Caco-2 (cell line): ENCODE data around the gene TMEM254. TPM values are rescaled to one million over a fixed set of nuclear protein-coding genes. Genes with fewer than 3 reads are reported as not detected.

ENCODE experiments used
- BruUV-seq: library from RNA; stranded (reverse); fragments of 400-500 nt; replicated peaks from 2 replicates; lab custom pipeline; 2021; lab: Mats Ljungman, UMichigan
- CTCF ChIA-PET: fragments of 300-600 bp; sonication (Branson Sonifier 250); formaldehyde crosslinking; loops from one replicate; lab custom pipeline; 2022; ENCODE audit warnings: antibody characterized with exemption; lab: Charles Lee
- POLR2A ChIA-PET: fragments of 300-600 bp; sonication (Branson Sonifier 250); formaldehyde crosslinking; loops from one replicate; lab custom pipeline; 2022; ENCODE audit warnings: antibody characterized with exemption; lab: Charles Lee
- DNase-seq, 2 experiments: peaks; one replicate each; pipeline versions ENCODE4 v3.0.0 to v3.0.0-alpha.2; 2020 to 2022
- H3K27me3 ChIP-seq: replicated peaks from 2 replicates; pipeline ENCODE4 v1.6.0; 2011; ENCODE audit warnings: low read length; ENCODE audit not compliant: control insufficient read depth, insufficient read depth
- H3K36me3 ChIP-seq: 2 replicates; pipeline ENCODE4 v1.5.1; 2011; ENCODE audit warnings: low read length; ENCODE audit not compliant: control insufficient read depth, insufficient read depth
- H3K4me1 ChIP-seq: fragments of 250-450 bp; sonication (Bioruptor Pico); 2 replicates; pipeline ENCODE4 v1.5.1; 2020; ENCODE audit warnings: mild to moderate bottlenecking
- H3K4me3 ChIP-seq: 2 replicates; pipeline ENCODE4 v1.5.1; 2011; ENCODE audit warnings: low read depth, mild to moderate bottlenecking, control low read depth, low read length
- H3K9me3 ChIP-seq: fragments of 250-450 bp; sonication (Bioruptor Pico); 2 replicates; pipeline ENCODE4 v1.5.1; 2020; ENCODE audit warnings: mild to moderate bottlenecking, moderate library complexity
- H3K27ac Mint-ChIP-seq: one replicate; pipeline ENCODE4 v1.8.0; 2022; ENCODE audit warnings: mixed read lengths; ENCODE audit not compliant: unreplicated experiment
- H3K27me3 Mint-ChIP-seq: one replicate; pipeline ENCODE4 v1.8.0; 2022; ENCODE audit warnings: mixed read lengths; ENCODE audit not compliant: insufficient read depth, unreplicated experiment
- H3K36me3 Mint-ChIP-seq: one replicate; pipeline ENCODE4 v1.8.0; 2022; ENCODE audit warnings: mild to moderate bottlenecking, mixed read lengths; ENCODE audit not compliant: insufficient read depth, unreplicated experiment
- H3K4me1 Mint-ChIP-seq: one replicate; pipeline ENCODE4 v1.8.0; 2022; ENCODE audit warnings: low read depth, mixed read lengths; ENCODE audit not compliant: unreplicated experiment
- H3K4me3 Mint-ChIP-seq: one replicate; pipeline ENCODE4 v1.8.0; 2022; ENCODE audit warnings: mild to moderate bottlenecking, moderate library complexity, mixed read lengths; ENCODE audit not compliant: unreplicated experiment
- H3K9me3 Mint-ChIP-seq: one replicate; pipeline ENCODE4 v1.8.0; 2022; ENCODE audit warnings: mixed read lengths; ENCODE audit not compliant: unreplicated experiment
- intact Hi-C: fragments of 100-400 bp; cut with micrococcal nuclease; formaldehyde crosslinking; loops from one replicate; pipeline ENCODE4 v1.10.0; 2022; ENCODE audit not compliant: unreplicated experiment
- total RNA-seq: library from RNA; stranded (reverse); gene quantifications from 2 replicates; pipeline ENCODE4 v1.2.3, GENCODE V29; 2022
- TF ChIP-seq, protein P1 (sequence below), 2 experiments: fragments of 200-600 bp in 1 of 2; IDR thresholded peaks; 1 replicate in 1 of 2; 2 replicates in 1 of 2; pipeline versions ENCODE4 v1.5.1 to v1.8.0; 2011 to 2022; ENCODE audit warnings: antibody characterized with exemption in 1 of 2, control low read depth in 1 of 2, inconsistent platforms in 1 of 2, low read depth in 1 of 2, low read length in 1 of 2, mild to moderate bottlenecking in 1 of 2, moderate library complexity in 1 of 2; ENCODE audit not compliant: insufficient read depth in 1 of 2, severe bottlenecking in 1 of 2, unreplicated experiment in 1 of 2

The TMEM254 gene
- total RNA-seq, 1 experiment from 2014 or later: 27.4 TPM

DNA sequence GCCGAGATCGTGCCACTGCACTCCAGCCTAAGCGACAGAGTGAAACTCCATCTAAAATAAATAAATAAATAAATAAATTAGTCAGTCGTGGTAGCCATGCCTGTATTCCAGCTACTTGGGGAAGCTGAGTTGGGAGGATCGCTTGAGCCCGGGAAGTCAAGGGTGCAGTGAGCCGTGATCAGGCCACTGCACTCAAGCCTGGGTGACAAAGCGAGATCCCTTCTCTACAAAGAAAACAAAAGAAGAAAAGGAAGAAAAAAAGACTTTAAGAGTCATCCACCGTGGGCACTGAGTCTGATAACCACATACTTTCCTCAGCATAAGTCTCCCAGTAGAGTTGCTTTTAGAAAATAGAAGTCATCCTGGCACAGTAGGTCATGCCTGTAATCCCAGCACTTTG is 2.6 kb downstream of the TMEM254 start:
- Mint-ChIP-seq H3K27ac (peak overlapping the region; percentile 82), H3K27me3 (no peaks in the 10 kb centered on the region), H3K4me1 (peaks cover 54% of the 10 kb centered on the region), H3K36me3 (peaks cover 22% of the 10 kb centered on the region), H3K9me3 (no peaks in the 10 kb centered on the region), H3K4me3 (no peak overlapping the region)
- no peaks in the 10 kb centered on the region for H3K9me3 ChIP-seq
- TF ChIP-seq, protein P1, sequence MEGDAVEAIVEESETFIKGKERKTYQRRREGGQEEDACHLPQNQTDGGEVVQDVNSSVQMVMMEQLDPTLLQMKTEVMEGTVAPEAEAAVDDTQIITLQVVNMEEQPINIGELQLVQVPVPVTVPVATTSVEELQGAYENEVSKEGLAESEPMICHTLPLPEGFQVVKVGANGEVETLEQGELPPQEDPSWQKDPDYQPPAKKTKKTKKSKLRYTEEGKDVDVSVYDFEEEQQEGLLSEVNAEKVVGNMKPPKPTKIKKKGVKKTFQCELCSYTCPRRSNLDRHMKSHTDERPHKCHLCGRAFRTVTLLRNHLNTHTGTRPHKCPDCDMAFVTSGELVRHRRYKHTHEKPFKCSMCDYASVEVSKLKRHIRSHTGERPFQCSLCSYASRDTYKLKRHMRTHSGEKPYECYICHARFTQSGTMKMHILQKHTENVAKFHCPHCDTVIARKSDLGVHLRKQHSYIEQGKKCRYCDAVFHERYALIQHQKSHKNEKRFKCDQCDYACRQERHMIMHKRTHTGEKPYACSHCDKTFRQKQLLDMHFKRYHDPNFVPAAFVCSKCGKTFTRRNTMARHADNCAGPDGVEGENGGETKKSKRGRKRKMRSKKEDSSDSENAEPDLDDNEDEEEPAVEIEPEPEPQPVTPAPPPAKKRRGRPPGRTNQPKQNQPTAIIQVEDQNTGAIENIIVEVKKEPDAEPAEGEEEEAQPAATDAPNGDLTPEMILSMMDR (IDR thresholded peaks at IDR 0.05; ENCODE audit: insufficient read depth in 1 of 2, low read depth in 1 of 2, low read length in 1 of 2, severe bottlenecking in 1 of 2, unreplicated experiment in 1 of 2): no peak
- ChIA-PET CTCF (no interaction called here), POLR2A (interaction anchor here (0.7 kb wide), 1 partner anchor 18 kb away, joined by 3 read pairs; no protein-coding TSS in a partner anchor)
- H3K27me3 ChIP-seq: no peaks in the 10 kb centered on the region
- no peaks in the 10 kb centered on the region for H3K36me3 ChIP-seq
- no peak for DNase-seq
- intact Hi-C loops: no loop called here
- H3K4me3 ChIP-seq: no peak overlapping the region
- no TSS peak for BruUV-seq
- H3K4me1 ChIP-seq: peaks cover 51% of the 10 kb centered on the region

DNA sequence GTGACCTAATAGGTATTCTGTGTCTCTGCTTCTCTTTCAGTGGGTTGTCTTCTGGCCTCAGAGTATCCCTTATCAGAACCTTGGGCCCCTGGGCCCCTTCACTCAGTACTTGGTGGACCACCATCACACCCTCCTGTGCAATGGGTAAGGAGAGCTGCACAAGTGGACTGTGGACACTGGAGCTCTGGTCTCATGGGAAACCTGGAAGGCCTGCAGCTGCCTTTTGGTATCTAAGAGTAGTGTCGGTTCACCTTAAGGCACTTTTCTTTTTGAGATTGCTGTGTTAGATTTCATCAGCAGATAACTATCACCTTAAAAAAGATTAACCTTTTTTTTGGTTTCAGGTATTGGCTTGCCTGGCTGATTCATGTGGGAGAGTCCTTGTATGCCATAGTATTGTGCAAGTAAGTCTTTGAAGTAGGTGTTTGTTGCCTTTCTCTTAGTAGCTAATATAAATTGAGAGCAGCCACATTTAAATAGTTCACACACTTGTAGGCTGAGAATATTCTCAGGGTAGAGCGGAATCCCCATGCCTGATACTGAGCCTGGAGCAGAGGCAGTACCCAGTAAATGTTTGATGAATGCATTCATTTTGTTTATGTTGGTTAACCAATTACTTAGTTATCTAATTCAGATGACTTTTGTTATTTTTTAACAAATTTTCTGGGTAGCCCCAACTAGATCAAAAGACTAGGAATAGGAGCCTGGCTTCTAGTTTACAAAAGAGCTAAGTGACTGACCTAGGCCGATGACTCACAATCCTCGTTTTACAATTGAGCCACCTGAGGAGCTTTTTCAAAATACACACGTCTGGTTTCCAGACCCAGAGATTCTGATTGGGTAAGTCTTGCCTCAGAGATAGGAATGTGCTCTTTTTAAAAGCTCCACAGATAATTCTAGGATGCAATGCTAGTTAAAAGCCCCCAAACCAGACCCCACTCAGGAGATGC is 3.6 kb downstream of the TMEM254 start:
- Histone ChIP-seq H3K9me3 (no peaks in the 10 kb centered on the region), H3K36me3 (no peaks in the 10 kb centered on the region), H3K4me1 (peaks cover 51% of the 10 kb centered on the region), H3K27me3 (no peaks in the 10 kb centered on the region), H3K4me3 (no peak overlapping the region)
- TF ChIP-seq, protein P1 (IDR thresholded peaks at IDR 0.05; ENCODE audit: insufficient read depth in 1 of 2, low read depth in 1 of 2, low read length in 1 of 2, severe bottlenecking in 1 of 2, unreplicated experiment in 1 of 2): no peak
- no peaks in the 10 kb centered on the region for H3K27me3 Mint-ChIP-seq
- no TSS peak for BruUV-seq
- H3K4me3 Mint-ChIP-seq: peak overlapping the region; percentile 43
- H3K27ac Mint-ChIP-seq: peak overlapping the region; percentile 82
- CTCF ChIA-PET: interaction anchor here (0.6 to 1.1 kb wide), 6 partner anchors 9 to 153 kb away, joined by 3 to 4 read pairs (median 3); no protein-coding TSS in a partner anchor
- POLR2A ChIA-PET: interaction anchor here (0.7 to 1.6 kb wide), 2 partner anchors 19 to 123 kb away, joined by 3 to 6 read pairs; partner anchors contain the start of gene ANXA11
- H3K36me3 Mint-ChIP-seq: peaks cover 22% of the 10 kb centered on the region
- peaks cover 46% of the 10 kb centered on the region for H3K4me1 Mint-ChIP-seq
- no peaks in the 10 kb centered on the region for H3K9me3 Mint-ChIP-seq
- intact Hi-C loops: loop anchor here (1.0 to 2.0 kb wide), 3 partner anchors 10 to 23 kb away; no protein-coding TSS in a partner anchor
- DNase-seq: peak; percentile 79 to 83

DNA sequence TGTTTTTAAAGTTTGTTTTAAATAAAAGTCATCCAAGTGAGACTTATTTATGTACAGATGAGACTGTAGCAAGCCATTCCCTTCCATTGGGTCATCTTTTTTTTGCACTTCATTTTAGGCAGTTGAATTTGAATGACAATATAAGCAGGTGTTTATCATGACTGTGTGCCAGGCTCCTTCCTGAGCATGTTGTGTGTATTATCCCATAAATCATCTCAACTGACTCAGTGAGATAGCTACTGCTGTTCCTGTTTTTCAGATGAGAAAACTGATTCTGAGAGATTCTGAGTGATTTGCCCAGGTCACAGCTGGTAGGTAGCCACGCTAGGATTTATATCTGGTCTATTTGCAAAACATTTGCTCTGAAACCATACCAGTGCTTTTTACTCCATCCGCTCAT is 11.7 kb downstream of the TMEM254 start:
- Mint-ChIP-seq H3K36me3 (no peaks in the 10 kb centered on the region), H3K9me3 (no peaks in the 10 kb centered on the region), H3K27ac (no peak overlapping the region), H3K27me3 (no peaks in the 10 kb centered on the region), H3K4me3 (no peak overlapping the region), H3K4me1 (no peaks in the 10 kb centered on the region)
- DNase-seq: no peak
- TF ChIP-seq, protein P1 (IDR thresholded peaks at IDR 0.05; ENCODE audit: insufficient read depth in 1 of 2, low read depth in 1 of 2, low read length in 1 of 2, severe bottlenecking in 1 of 2, unreplicated experiment in 1 of 2): no peak
- H3K4me1 ChIP-seq: no peaks in the 10 kb centered on the region
- no TSS peak for BruUV-seq
- no peaks in the 10 kb centered on the region for H3K36me3 ChIP-seq
- CTCF ChIA-PET: interaction anchor here (1.1 kb wide), 1 partner anchor 8 kb away, joined by 3 read pairs; no protein-coding TSS in a partner anchor
- H3K9me3 ChIP-seq: no peaks in the 10 kb centered on the region
- H3K4me3 ChIP-seq: no peak overlapping the region
- H3K27me3 ChIP-seq: no peaks in the 10 kb centered on the region
- POLR2A ChIA-PET: no interaction called here
- intact Hi-C loops: no loop called here
